Hepatocyte (in vitro differentiated cells): ENCODE measurements around the gene GPD2. TPM values are rescaled to one million over a fixed set of nuclear protein-coding genes. Genes with fewer than 3 reads are reported as not detected.

Experiments
- DNase-seq: peaks from one replicate; pipeline ENCODE4 v3.0.0-alpha.2; 2016; ENCODE audit warnings: low spot score
- H2AFZ ChIP-seq: fragments of 200-600 bp; sonication (generic); 2 replicates; pipeline ENCODE4 v1.6.0; 2016; ENCODE audit warnings: antibody characterized with exemption, mild to moderate bottlenecking
- H3K27ac ChIP-seq: fragments of 200-600 bp; sonication (generic); 2 replicates; pipeline ENCODE4 v1.5.1; 2016; ENCODE audit warnings: mild to moderate bottlenecking
- H3K27me3 ChIP-seq: fragments of 200-600 bp; sonication (generic); 2 replicates; pipeline ENCODE4 v1.6.1; 2016
- H3K36me3 ChIP-seq: fragments of 200-600 bp; sonication (generic); replicated peaks from 2 replicates; pipeline ENCODE4 v1.5.1; 2016; ENCODE audit warnings: low read depth; ENCODE audit not compliant: insufficient read depth
- H3K4me1 ChIP-seq: fragments of 200-600 bp; sonication (generic); 2 replicates; pipeline ENCODE4 v1.5.1; 2016; ENCODE audit warnings: mild to moderate bottlenecking, moderate library complexity; ENCODE audit not compliant: insufficient read depth
- H3K4me2 ChIP-seq: fragments of 200-600 bp; sonication (generic); 2 replicates; pipeline ENCODE4 v1.6.0; 2016
- H3K4me3 ChIP-seq: fragments of 200-600 bp; sonication (generic); 2 replicates; pipeline ENCODE4 v1.5.1; 2016; ENCODE audit warnings: mild to moderate bottlenecking
- H3K79me2 ChIP-seq: fragments of 200-600 bp; sonication (generic); 2 replicates; pipeline ENCODE4 v1.6.0; 2017; ENCODE audit warnings: mild to moderate bottlenecking
- H3K9me2 ChIP-seq: fragments of 200-600 bp; sonication (generic); replicated peaks from 2 replicates; pipeline ENCODE4 v1.6.0; 2017; ENCODE audit warnings: mild to moderate bottlenecking; ENCODE audit not compliant: insufficient read depth
- H3K9me3 ChIP-seq: fragments of 200-600 bp; sonication (generic); 2 replicates; pipeline ENCODE4 v1.5.1; 2016; ENCODE audit warnings: low read depth, mild to moderate bottlenecking
- H4K20me1 ChIP-seq: fragments of 200-600 bp; sonication (generic); 2 replicates; pipeline ENCODE4 v1.6.0; 2016; ENCODE audit warnings: mild to moderate bottlenecking; ENCODE audit not compliant: insufficient read depth, poor library complexity, severe bottlenecking
- CTCF ChIP-seq: fragments of 200-600 bp; sonication (generic); IDR thresholded peaks from 2 replicates; pipeline ENCODE4 v1.5.1; 2016; ENCODE audit warnings: antibody characterized with exemption, mild to moderate bottlenecking; ENCODE audit not compliant: poor library complexity
- EZH2 ChIP-seq: fragments of 200-600 bp; sonication (generic); IDR thresholded peaks from 2 replicates; pipeline ENCODE4 v1.6.1; 2016; ENCODE audit warnings: antibody characterized with exemption, mild to moderate bottlenecking, borderline replicate concordance
- EZH2phosphoT487 ChIP-seq: fragments of 200-600 bp; sonication (generic); IDR thresholded peaks from one replicate; pipeline ENCODE4 v1.6.1; 2018; ENCODE audit warnings: antibody characterized with exemption, mild to moderate bottlenecking, low read depth, moderate library complexity; ENCODE audit not compliant: unreplicated experiment, severe bottlenecking
- WGBS: methylation state at CpG from one replicate; pipeline ENCODE4 v1.1.6; 2016; ENCODE audit warnings: low lambda C conversion rate; ENCODE audit errors: missing lambda C conversion rate; 5-methylcytosine and 5-hydroxymethylcytosine counted together
- polyA plus RNA-seq: library from polyadenylated mRNA; unstranded; fragments of >200 nt; fragmentation: Nextera tagmentation; extraction: Ambion mirVana; gene quantifications from 2 replicates; pipeline ENCODE4 v1.2.1, GENCODE V29; 2016
- total RNA-seq: library from RNA; depleted of rRNA; stranded (reverse); fragments of >200 nt; gene quantifications from 2 replicates; pipeline ENCODE4 v1.2.3, GENCODE V29; 2014

GPD2 gene
- total and polyA plus RNA-seq, 2 experiments from 2014 or later, result 10.8 to 71.7 TPM

- Histone ChIP-seq H3K4me1 (no peaks in the 10 kb centered on the region), H3K9me3 (no peaks in the 10 kb centered on the region), H2AFZ (no peak overlapping the region), H3K9me2 (no peaks in the 10 kb centered on the region), H3K4me3 (no peak overlapping the region), H3K27ac (no peak overlapping the region), H3K27me3 (no peaks in the 10 kb centered on the region), H4K20me1 (no peaks in the 10 kb centered on the region), H3K79me2 (peaks cover 48% of the 10 kb centered on the region), H3K36me3 (no peaks in the 10 kb centered on the region), H3K4me2 (no peak overlapping the region)
- DNase-seq, result no peak
- 79% methylated on average over 3 of the region's 3 CpGs for WGBS
- TF ChIP-seq CTCF, result no peak
- TF ChIP-seq EZH2, result no peak
- no peak for TF ChIP-seq EZH2phosphoT487
These were observed 38.2 kb downstream of the GPD2 start for GRCh38 chr2:156474401-156474800.

- DNase-seq, result no peak
- H3K4me2 ChIP-seq, result no peak overlapping the region
- no peaks in the 10 kb centered on the region for H4K20me1 ChIP-seq
- H3K4me1 ChIP-seq, result no peaks in the 10 kb centered on the region
- H3K36me3 ChIP-seq, result no peaks in the 10 kb centered on the region
- no peaks in the 10 kb centered on the region for H3K9me2 ChIP-seq
- H3K79me2 ChIP-seq, result peaks cover 29% of the 10 kb centered on the region
- no peak for TF ChIP-seq EZH2phosphoT487
- TF ChIP-seq CTCF, result no peak
- TF ChIP-seq EZH2, result no peak
- no peaks in the 10 kb centered on the region for H3K27me3 ChIP-seq
- no peaks in the 10 kb centered on the region for H3K9me3 ChIP-seq
- WGBS, result 91% methylated on average over 5 of the region's 5 CpGs
- H3K4me3 ChIP-seq, result no peak overlapping the region
- no peak overlapping the region for H2AFZ ChIP-seq
- no peak overlapping the region for H3K27ac ChIP-seq
These were observed 40.1 kb downstream of the GPD2 start for GRCh38 chr2:156476021-156476849.

GRCh38 chr2:156476850-156477206 is 40.6 kb downstream of the GPD2 start:
- H3K4me3 ChIP-seq, result no peak overlapping the region
- H3K27ac ChIP-seq, result no peak overlapping the region
- no peak for DNase-seq
- H3K36me3 ChIP-seq, result no peaks in the 10 kb centered on the region
- TF ChIP-seq EZH2phosphoT487 (no peak), CTCF (no peak), EZH2 (no peak)
- H3K4me1 ChIP-seq, result no peaks in the 10 kb centered on the region
- 81% methylated on average over 2 of the region's 2 CpGs for WGBS
- no peaks in the 10 kb centered on the region for H3K27me3 ChIP-seq
- no peaks in the 10 kb centered on the region for H3K9me3 ChIP-seq
- H2AFZ ChIP-seq, result no peak overlapping the region
- no peaks in the 10 kb centered on the region for H4K20me1 ChIP-seq
- H3K79me2 ChIP-seq, result peaks cover 24% of the 10 kb centered on the region
- no peak overlapping the region for H3K4me2 ChIP-seq
- H3K9me2 ChIP-seq, result no peaks in the 10 kb centered on the region
